Psoas muscle (tissue), 8 donors: ENCODE data around the gene ANAPC2. TPM values are rescaled to one million over a fixed set of nuclear protein-coding genes. Genes with fewer than 3 reads are reported as not detected.

Source experiments
- ATAC-seq, 4 donors: fragments of 200-7000 bp; cut with Tn5 transposase; one replicate each; pipeline ENCODE4 v1.9.1; 2020; ENCODE audit warnings: moderate library complexity in 3 of 4, mild to moderate bottlenecking in 2 of 4
- DNase-seq, 2 donors: peaks; one replicate each; pipeline ENCODE4 v3.0.0-alpha.2; 2020
- H3K27ac ChIP-seq: fragments of 200-600 bp; one replicate; pipeline ENCODE4 v1.8.0; 2022
- H3K27me3 ChIP-seq, 3 donors: fragments of 200-600 bp in 1 of 3; one replicate each; pipeline versions ENCODE4 v1.6.1 to v1.8.0; 2013 to 2022; ENCODE audit warnings: low read length in 2 of 3, mild to moderate bottlenecking in 2 of 3, moderate library complexity in 1 of 3; ENCODE audit not compliant: insufficient read depth in 3 of 3
- H3K36me3 ChIP-seq, 2 donors: fragments of 200-600 bp in 1 of 2; one replicate each; pipeline versions ENCODE4 v1.6.1 to v1.8.0; 2013 to 2022; ENCODE audit warnings: low read depth in 1 of 2, mild to moderate bottlenecking in 1 of 2, moderate library complexity in 1 of 2; ENCODE audit not compliant: insufficient read depth in 1 of 2
- H3K4me1 ChIP-seq: fragments of 200-600 bp; one replicate; pipeline ENCODE4 v1.8.0; 2022
- H3K4me3 ChIP-seq: fragments of 200-600 bp; one replicate; pipeline ENCODE4 v1.8.0; 2022; ENCODE audit warnings: mild to moderate bottlenecking
- H3K9me3 ChIP-seq: fragments of 200-600 bp; one replicate; pipeline ENCODE4 v1.8.0; 2022
- WGBS, 3 donors: extraction: QIAGEN DNeasy Blood & Tissue Kit; methylation state at CpG; one replicate each; pipeline versions ENCODE4 v1.1.6 to v1.1.7; 2013; 5-methylcytosine and 5-hydroxymethylcytosine counted together
- intact Hi-C, 2 donors: fragments of 100-400 bp; cut with DNase I; formaldehyde crosslinking; loops; one replicate each; pipeline versions ENCODE4 v1.11.0 to v1.14.2; 2022
- polyA plus RNA-seq, 3 donors: library from polyadenylated mRNA; stranded (reverse); fragments of 200-250 nt; gene quantifications; one replicate each; pipeline ENCODE4 v1.2.3, GENCODE V29; 2013
- total RNA-seq, 4 donors: library from RNA; stranded (reverse); fragmentation: NEBNext Ultra II Directional in 2 of 4; extraction: Animal tissue kit (Norgen Biotek cat#: 25700) in 2 of 4; gene quantifications; one replicate each; pipeline versions ENCODE4 v1.2.1 to v1.2.4, GENCODE V29; 2021 to 2023
- TF ChIP-seq, protein P1 (sequence below): fragments of 200-600 bp; IDR thresholded peaks from one replicate; pipeline ENCODE4 v1.8.0; 2022; ENCODE audit warnings: antibody characterized with exemption
- donor health status: healthy with polysubstance abuse.
- donor health status: DM: no; HTN: no; CAD: no; lungs with moderate emphysema.
- donor health status: Bipolar disorder and iron deficiency.
- donor health status: healthy.
- donor health status: DM: yes; HTN: yes; CAD: no.
- donor health status: DM: no; HTN: no; CAD: no.
- donor health status: DM: no; HTN: no; CAD: no.
- donor health status: DM: yes; HTN: yes; CAD: no.

The ANAPC2 gene
- total and polyA plus RNA-seq, 7 donors = 13.0 to 32.1 (median 22.6) TPM

DNA sequence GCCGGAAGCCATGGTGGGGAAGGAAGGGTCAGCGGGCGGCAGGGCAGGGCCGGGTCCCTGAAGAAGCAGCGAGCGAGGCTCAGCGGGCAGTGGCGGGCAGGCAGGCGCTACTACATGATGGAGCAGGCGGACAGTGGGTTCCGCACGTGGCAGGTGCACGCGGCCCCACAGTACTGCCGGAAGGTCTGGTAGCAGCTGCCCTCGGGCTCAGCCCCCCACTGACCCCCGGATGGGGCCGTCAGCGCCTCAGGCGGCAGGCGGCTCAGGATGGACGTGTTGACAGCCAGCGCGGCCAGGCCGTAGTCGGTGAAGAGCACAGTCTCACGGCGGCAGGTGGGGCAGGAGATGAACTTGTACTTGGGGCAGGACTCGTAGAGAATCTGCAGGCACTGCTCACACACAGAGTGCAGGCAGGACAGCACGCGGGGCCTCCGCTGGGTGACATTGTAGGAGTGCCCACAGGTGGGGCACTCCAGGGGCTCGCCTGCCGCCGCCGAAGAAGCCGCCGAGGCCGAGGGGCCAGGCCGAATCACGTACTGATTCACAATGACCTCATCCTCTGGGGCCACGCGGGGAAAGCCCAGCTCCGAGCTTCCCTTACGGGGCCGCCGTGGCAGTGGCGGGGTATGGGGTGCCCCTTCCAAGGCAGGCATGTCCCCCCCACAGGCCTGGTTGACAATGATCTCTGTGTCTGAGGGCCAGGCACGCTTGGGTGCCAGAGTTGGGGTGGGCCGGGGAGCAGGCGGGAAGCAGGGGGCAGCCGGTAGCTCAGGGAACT, 32.1 kb upstream of the ANAPC2 start:
- Histone ChIP-seq H3K27ac (no peak overlapping the region), H3K36me3 (peaks cover 0 to 4% of the 10 kb centered on the region in 2 donors), H3K4me3 (no peak overlapping the region), H3K27me3 (no peaks in the 10 kb centered on the region), H3K9me3 (no peaks in the 10 kb centered on the region), H3K4me1 (peaks cover 11% of the 10 kb centered on the region)
- intact Hi-C loops = no loop called here
- TF ChIP-seq, protein P1, sequence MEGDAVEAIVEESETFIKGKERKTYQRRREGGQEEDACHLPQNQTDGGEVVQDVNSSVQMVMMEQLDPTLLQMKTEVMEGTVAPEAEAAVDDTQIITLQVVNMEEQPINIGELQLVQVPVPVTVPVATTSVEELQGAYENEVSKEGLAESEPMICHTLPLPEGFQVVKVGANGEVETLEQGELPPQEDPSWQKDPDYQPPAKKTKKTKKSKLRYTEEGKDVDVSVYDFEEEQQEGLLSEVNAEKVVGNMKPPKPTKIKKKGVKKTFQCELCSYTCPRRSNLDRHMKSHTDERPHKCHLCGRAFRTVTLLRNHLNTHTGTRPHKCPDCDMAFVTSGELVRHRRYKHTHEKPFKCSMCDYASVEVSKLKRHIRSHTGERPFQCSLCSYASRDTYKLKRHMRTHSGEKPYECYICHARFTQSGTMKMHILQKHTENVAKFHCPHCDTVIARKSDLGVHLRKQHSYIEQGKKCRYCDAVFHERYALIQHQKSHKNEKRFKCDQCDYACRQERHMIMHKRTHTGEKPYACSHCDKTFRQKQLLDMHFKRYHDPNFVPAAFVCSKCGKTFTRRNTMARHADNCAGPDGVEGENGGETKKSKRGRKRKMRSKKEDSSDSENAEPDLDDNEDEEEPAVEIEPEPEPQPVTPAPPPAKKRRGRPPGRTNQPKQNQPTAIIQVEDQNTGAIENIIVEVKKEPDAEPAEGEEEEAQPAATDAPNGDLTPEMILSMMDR = no peak
- WGBS, 3 donors = 86 to 91% (median 90%) methylated on average over 47 to 52 of the region's 52 CpGs
- no peak for DNase-seq
- ATAC-seq = no peak

DNA sequence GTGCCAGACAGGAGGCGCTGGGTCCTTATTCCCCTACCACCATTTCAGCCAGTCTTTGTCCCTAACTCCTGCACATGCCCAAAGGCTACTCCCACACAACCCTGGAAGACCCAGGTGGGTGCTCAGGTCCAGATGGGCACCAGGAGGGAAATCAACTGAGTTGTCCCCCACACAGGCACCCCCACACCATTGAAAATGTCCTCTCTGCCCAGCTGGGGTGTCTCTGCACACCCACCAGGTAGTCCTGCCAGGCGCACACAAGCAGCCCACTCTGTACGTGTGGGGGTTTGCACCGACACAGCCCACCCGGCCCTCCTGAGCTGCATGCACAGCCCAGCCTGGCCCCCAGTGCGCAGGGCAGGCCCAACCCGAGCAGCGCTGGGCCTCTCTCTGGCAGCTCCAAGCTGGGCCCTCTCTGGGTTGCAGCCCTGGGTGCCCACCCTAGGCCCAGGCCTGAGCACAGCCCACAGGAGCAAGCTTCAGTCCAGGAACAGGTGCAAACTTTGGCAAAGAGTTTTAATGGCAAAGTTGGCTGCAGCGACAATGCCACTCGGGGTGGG, 31.5 kb upstream of the ANAPC2 start:
- intact Hi-C loops = no loop called here
- H3K27me3 ChIP-seq = no peaks in the 10 kb centered on the region
- no peak overlapping the region for H3K27ac ChIP-seq
- H3K36me3 ChIP-seq = peaks cover 0 to 10% of the 10 kb centered on the region in 2 donors
- H3K4me3 ChIP-seq = no peak overlapping the region
- ATAC-seq = no peak
- TF ChIP-seq, protein P1 = no peak
- DNase-seq = no peak
- H3K9me3 ChIP-seq = no peaks in the 10 kb centered on the region
- WGBS, 3 donors = 77 to 82% (median 80%) methylated on average over 10 of the region's 10 CpGs
- H3K4me1 ChIP-seq = peaks cover 11% of the 10 kb centered on the region

DNA sequence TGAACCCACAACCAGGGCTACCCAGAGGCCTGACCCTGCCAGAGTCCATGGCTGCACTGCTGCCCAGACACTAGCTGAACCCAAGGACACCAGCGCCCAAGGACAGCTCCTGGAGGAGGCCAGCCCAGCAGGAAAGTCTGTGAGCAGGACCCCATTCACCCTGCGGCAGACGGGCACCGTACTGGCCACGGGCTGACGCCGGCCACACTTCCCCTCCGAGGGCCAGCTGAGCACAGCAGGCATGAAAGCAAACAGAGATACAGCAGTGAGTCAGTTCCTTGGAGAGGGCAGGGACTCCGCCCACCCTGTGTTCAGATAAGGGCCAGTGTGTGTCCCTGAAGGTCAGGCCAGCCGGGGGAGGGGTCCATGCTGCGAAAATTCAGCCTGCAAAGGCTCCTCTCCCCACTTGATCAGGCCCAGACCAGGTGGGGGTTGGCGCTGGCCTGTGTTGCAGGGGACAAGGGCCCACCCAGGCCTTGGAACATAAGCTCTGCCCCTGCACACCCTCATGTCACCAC, 30.5 kb upstream of the ANAPC2 start:
- H3K27me3 ChIP-seq = no peaks in the 10 kb centered on the region
- peaks cover 7% of the 10 kb centered on the region for H3K4me1 ChIP-seq
- no peak for ATAC-seq
- no peak overlapping the region for H3K27ac ChIP-seq
- no peaks in the 10 kb centered on the region for H3K9me3 ChIP-seq
- H3K36me3 ChIP-seq = peaks cover 0 to 12% of the 10 kb centered on the region in 2 donors
- no peak overlapping the region for H3K4me3 ChIP-seq
- DNase-seq = no peak
- TF ChIP-seq, protein P1 = no peak
- WGBS, 3 donors = 82 to 88% (median 85%) methylated on average over 12 of the region's 12 CpGs
- intact Hi-C loops = no loop called here

DNA sequence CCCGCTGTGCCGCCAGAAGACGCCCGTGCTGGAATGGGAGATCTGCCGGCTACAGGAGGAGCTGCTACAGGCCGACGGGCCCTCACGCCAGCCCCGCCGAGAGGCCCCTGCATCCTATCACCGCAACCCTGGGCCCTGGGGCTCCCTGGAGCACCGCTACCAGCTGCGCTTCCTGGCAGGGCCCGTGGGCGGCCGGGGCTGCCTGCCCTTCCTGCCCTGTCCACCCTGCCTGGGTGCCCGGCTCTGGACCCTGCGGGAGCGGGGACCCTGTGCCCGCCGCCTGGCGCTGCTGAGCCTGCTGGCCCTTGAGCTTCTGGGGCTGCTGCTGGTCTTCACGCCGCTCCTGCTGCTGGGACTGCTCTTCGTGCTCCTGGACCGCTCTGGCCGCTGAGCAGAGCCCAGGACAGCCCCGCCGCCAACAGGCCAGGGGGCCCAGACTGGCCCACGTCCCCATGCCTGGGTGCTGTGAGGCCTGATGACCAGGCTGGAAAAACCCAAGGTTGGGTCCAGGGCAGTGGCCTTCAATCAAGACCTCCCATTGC, 29.9 kb upstream of the ANAPC2 start:
- intact Hi-C loops = no loop called here
- H3K27me3 ChIP-seq = no peaks in the 10 kb centered on the region
- H3K36me3 ChIP-seq = peaks cover 0 to 12% of the 10 kb centered on the region in 2 donors
- no peak for DNase-seq
- WGBS, 3 donors = 86 to 87% (median 86%) methylated on average over 30 of the region's 30 CpGs
- H3K4me3 ChIP-seq = no peak overlapping the region
- H3K27ac ChIP-seq = no peak overlapping the region
- TF ChIP-seq, protein P1 = no peak
- no peaks in the 10 kb centered on the region for H3K9me3 ChIP-seq
- no peak for ATAC-seq
- H3K4me1 ChIP-seq = peaks cover 7% of the 10 kb centered on the region
